Mucosa of descending colon (tissue), 3 donors: ENCODE measurements around the gene TBX1. TPM values are rescaled to one million over a fixed set of nuclear protein-coding genes. Genes with fewer than 3 reads are reported as not detected.

ENCODE experiments used
- ATAC-seq: fragments of 200-7000 bp; cut with Tn5 transposase; one replicate; pipeline ENCODE4 v1.9.1; 2020; ENCODE audit warnings: mild to moderate bottlenecking, moderate library complexity
- DNase-seq, 3 donors: peaks; one replicate each; pipeline ENCODE4 v3.0.0-alpha.2; 2020
- H3K36me3 ChIP-seq: fragments of 200-600 bp; one replicate; pipeline ENCODE4 v1.8.0; 2021; ENCODE audit warnings: low read depth, mild to moderate bottlenecking
- H3K4me1 ChIP-seq: fragments of 200-600 bp; one replicate; pipeline ENCODE4 v1.8.0; 2021; ENCODE audit warnings: low read depth, mild to moderate bottlenecking
- H3K4me3 ChIP-seq: fragments of 200-600 bp; one replicate; pipeline ENCODE4 v1.8.0; 2021; ENCODE audit warnings: mild to moderate bottlenecking
- H3K9me3 ChIP-seq: fragments of 200-600 bp; one replicate; pipeline ENCODE4 v1.8.0; 2021; ENCODE audit warnings: mild to moderate bottlenecking
- CTCF ChIP-seq: fragments of 200-600 bp; IDR thresholded peaks from one replicate; pipeline ENCODE4 v1.8.0; 2022; ENCODE audit warnings: antibody characterized with exemption, mild to moderate bottlenecking
- intact Hi-C, 2 donors: fragments of 100-400 bp; cut with DNase I in 1 of 2; cut with micrococcal nuclease in 1 of 2; formaldehyde crosslinking; loops; one replicate each; pipeline versions ENCODE4 v1.11.0 to v1.11.1; 2022; cut with DNase I, micrococcal nuclease
- total RNA-seq, 3 donors: library from RNA; stranded (reverse); fragmentation: NEBNext Ultra II Directional in 2 of 3; extraction: Animal tissue kit (Norgen Biotek cat#: 25700) in 2 of 3; gene quantifications; one replicate each; pipeline versions ENCODE4 v1.2.1 to v1.2.4, GENCODE V29; 2021 to 2023
- donor health status: DM: no; HTN: no; CAD: no; lungs with moderate emphysema.
- donor health status: DM: no; HTN: no; CAD: no.
- donor health status: DM: no; HTN: yes; CAD: no.

The TBX1 gene
- total RNA-seq, 3 donors from 2014 or later = 0.90 to 4.1 (median 2.9) TPM

GRCh38 chr22:19757985-19758895 is 2.3 kb upstream of the TBX1 start:
- Histone ChIP-seq H3K36me3 (no peaks in the 10 kb centered on the region), H3K4me3 (no peak overlapping the region), H3K9me3 (no peaks in the 10 kb centered on the region), H3K4me1 (peaks cover 7% of the 10 kb centered on the region)
- DNase-seq = no peak
- TF ChIP-seq CTCF = no peak
- intact Hi-C loops = no loop called here
- ATAC-seq = no peak

GRCh38 chr22:19758896-19759426 is 1.6 kb upstream of the TBX1 start:
- TF ChIP-seq CTCF = no peak
- Histone ChIP-seq H3K4me3 (no peak overlapping the region), H3K36me3 (no peaks in the 10 kb centered on the region), H3K9me3 (no peaks in the 10 kb centered on the region), H3K4me1 (peaks cover 7% of the 10 kb centered on the region)
- no peak for DNase-seq
- ATAC-seq = no peak
- intact Hi-C loops = no loop called here

GRCh38 chr22:19759427-19760057 is 1.0 kb upstream of the TBX1 start:
- DNase-seq (no peak), ATAC-seq (no peak)
- Histone ChIP-seq H3K4me1 (peaks cover 7% of the 10 kb centered on the region), H3K9me3 (no peaks in the 10 kb centered on the region), H3K4me3 (no peak overlapping the region), H3K36me3 (no peaks in the 10 kb centered on the region)
- no peak for TF ChIP-seq CTCF
- intact Hi-C loops = no loop called here

- DNase-seq (no peak), ATAC-seq (no peak)
- Histone ChIP-seq H3K36me3 (no peaks in the 10 kb centered on the region), H3K4me1 (peaks cover 14% of the 10 kb centered on the region), H3K9me3 (no peaks in the 10 kb centered on the region), H3K4me3 (no peak overlapping the region)
- intact Hi-C loops = no loop called here
- no peak for TF ChIP-seq CTCF
Measured at GRCh38 chr22:19760951-19761724, 560 bp downstream of the TBX1 start.

- peaks cover 13% of the 10 kb centered on the region for H3K4me1 ChIP-seq
- ATAC-seq (no peak), DNase-seq (no peak)
- no peaks in the 10 kb centered on the region for H3K36me3 ChIP-seq
- intact Hi-C loops = no loop called here
- H3K9me3 ChIP-seq = no peaks in the 10 kb centered on the region
- TF ChIP-seq CTCF = no peak
- H3K4me3 ChIP-seq = no peak overlapping the region
Measured at GRCh38 chr22:19761725-19762567, 1.4 kb downstream of the TBX1 start.
